ENCODE measurements around the gene ATP5F1B. TPM values are rescaled to one million over a fixed set of nuclear protein-coding genes. Genes with fewer than 3 reads are reported as not detected.
A peak's percentile ranks its signal among the peaks of the same experiment; 100 is the strongest.

The ATP5F1B gene
- total and polyA plus RNA-seq, 9 of the 15 experiments (the other 6 are each of a cell fraction or from before 2014, with no cell fraction given): 908 to 3,125 (median 1,482) TPM

DNA sequence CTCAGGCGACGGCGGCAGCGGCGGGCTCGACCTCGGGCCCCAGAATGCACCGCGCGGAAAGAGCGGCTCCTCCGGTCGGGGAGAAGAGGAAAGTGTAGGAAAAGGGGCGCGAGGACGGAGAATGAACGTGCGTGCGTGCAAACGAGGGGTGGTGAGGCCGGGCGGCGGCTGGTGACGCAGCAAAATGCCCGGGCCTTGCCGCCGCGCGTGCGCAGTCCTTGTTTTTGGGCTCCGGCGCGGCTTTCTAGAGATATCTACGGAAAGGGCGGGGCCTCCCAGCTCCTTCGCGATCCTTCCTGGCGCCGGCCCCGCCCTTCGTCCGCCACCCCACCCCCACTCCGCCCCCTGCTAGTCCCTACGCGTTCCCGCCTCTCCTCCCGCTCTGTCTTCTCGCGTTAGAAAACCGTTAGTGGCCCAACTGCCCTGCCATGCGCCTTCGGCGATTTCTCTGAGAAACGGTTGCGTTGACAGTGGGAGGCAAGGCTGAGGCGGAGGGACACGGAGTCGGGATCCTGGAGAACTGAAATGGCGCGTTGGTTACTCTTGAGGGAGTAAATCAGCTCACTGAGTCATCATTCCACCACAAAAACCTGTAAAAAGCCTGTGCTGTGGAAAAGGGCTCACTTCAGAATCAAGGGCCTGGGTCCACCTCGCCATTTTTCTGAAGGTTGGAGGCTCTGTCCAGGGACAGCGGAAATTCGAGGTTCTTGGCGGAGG is 42.5 kb upstream of the ATP5F1B start, which contains the start of gene PTGES3 (continued):
- TF ChIP-seq, protein P1, sequence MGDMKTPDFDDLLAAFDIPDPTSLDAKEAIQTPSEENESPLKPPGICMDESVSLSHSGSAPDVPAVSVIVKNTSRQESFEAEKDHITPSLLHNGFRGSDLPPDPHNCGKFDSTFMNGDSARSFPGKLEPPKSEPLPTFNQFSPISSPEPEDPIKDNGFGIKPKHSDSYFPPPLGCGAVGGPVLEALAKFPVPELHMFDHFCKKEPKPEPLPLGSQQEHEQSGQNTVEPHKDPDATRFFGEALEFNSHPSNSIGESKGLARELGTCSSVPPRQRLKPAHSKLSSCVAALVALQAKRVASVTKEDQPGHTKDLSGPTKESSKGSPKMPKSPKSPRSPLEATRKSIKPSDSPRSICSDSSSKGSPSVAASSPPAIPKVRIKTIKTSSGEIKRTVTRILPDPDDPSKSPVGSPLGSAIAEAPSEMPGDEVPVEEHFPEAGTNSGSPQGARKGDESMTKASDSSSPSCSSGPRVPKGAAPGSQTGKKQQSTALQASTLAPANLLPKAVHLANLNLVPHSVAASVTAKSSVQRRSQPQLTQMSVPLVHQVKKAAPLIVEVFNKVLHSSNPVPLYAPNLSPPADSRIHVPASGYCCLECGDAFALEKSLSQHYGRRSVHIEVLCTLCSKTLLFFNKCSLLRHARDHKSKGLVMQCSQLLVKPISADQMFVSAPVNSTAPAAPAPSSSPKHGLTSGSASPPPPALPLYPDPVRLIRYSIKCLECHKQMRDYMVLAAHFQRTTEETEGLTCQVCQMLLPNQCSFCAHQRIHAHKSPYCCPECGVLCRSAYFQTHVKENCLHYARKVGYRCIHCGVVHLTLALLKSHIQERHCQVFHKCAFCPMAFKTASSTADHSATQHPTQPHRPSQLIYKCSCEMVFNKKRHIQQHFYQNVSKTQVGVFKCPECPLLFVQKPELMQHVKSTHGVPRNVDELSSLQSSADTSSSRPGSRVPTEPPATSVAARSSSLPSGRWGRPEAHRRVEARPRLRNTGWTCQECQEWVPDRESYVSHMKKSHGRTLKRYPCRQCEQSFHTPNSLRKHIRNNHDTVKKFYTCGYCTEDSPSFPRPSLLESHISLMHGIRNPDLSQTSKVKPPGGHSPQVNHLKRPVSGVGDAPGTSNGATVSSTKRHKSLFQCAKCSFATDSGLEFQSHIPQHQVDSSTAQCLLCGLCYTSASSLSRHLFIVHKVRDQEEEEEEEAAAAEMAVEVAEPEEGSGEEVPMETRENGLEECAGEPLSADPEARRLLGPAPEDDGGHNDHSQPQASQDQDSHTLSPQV (IDR thresholded peaks at IDR 0.05): peak; percentile 86
- TF ChIP-seq LEF1 (IDR thresholded peaks at IDR 0.05) (peak; percentile 20; the same call in 1 of the 2 replicates), CTBP1 (IDR thresholded peaks at IDR 0.05; ENCODE audit: borderline replicate concordance) (peak; percentile 42; the same call in 1 of the 2 replicates), FOXJ3 (CRISPR knock-in tag; IDR thresholded peaks at IDR 0.05) (no peak), POLR3A (IDR thresholded peaks at IDR 0.05; ENCODE audit: borderline replicate concordance, extremely low read depth, insufficient read depth, insufficient read length) (no peak), NCOA2 (IDR thresholded peaks at IDR 0.05; ENCODE audit: partially characterized antibody in 2 of 2) (no peak), MAFK (IDR thresholded peaks at IDR 0.05; ENCODE audit: low read length) (peak; percentile 89), SIX5 (IDR thresholded peaks at IDR 0.05; ENCODE audit: borderline replicate concordance in 1 of 2, insufficient read depth in 1 of 2, low read depth in 1 of 2, low read length in 2 of 2) (peak in 1 of 2 experiments; percentile 40; a peak in 1 of 4 replicates), MAFG (tag; conservative IDR thresholded peaks at IDR 0.05) (peak; percentile 94), RBM14 (IDR thresholded peaks at IDR 0.05; ENCODE audit: borderline replicate concordance, insufficient read depth, low read depth, low read length) (no peak), FOXJ2 (tag; IDR thresholded peaks at IDR 0.05) (no peak; the same call in 1 of the 2 replicates), KHSRP (IDR thresholded peaks at IDR 0.05) (no peak), ZKSCAN8 (CRISPR knock-in tag; IDR thresholded peaks at IDR 0.05) (no peak), PCBP2 (IDR thresholded peaks at IDR 0.05; ENCODE audit: low read depth, low read length, poor library complexity, severe bottlenecking) (no peak), HDAC8 (tag; IDR thresholded peaks at IDR 0.05) (no peak), TRIM24 (IDR thresholded peaks at IDR 0.05) (peak; percentile 30 to 49; a peak in 2 of 4 replicates), ARHGAP35 (IDR thresholded peaks at IDR 0.05; ENCODE audit: partially characterized antibody) (peak; percentile 82), SIN3B (IDR thresholded peaks at IDR 0.05; ENCODE audit: low read depth) (peak; percentile 73)
- TF ChIP-seq, protein P2, sequence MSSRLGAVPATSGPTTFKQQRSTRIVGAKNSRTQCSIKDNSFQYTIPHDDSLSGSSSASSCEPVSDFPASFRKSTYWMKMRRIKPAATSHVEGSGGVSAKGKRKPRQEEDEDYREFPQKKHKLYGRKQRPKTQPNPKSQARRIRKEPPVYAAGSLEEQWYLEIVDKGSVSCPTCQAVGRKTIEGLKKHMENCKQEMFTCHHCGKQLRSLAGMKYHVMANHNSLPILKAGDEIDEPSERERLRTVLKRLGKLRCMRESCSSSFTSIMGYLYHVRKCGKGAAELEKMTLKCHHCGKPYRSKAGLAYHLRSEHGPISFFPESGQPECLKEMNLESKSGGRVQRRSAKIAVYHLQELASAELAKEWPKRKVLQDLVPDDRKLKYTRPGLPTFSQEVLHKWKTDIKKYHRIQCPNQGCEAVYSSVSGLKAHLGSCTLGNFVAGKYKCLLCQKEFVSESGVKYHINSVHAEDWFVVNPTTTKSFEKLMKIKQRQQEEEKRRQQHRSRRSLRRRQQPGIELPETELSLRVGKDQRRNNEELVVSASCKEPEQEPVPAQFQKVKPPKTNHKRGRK (tag; IDR thresholded peaks at IDR 0.05): no peak
- TF ChIP-seq, protein P3, sequence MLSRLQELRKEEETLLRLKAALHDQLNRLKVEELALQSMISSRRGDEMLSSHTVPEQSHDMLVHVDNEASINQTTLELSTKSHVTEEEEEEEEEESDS (CRISPR knock-in tag; IDR thresholded peaks at IDR 0.05): no peak
